B cell (primary cell): Measurements from ENCODE around the gene HDX.

Source experiments
- CTCF ChIP-seq: fragments of 200-600 bp; IDR thresholded peaks from one replicate; pipeline ENCODE4 v1.8.0; 2022; ENCODE audit warnings: antibody characterized with exemption, mild to moderate bottlenecking
- EZH2 ChIP-seq: IDR thresholded peaks from 2 replicates; pipeline ENCODE4 v1.6.1; 2012; ENCODE audit warnings: borderline replicate concordance, low read depth, mild to moderate bottlenecking, moderate library complexity, low read length; ENCODE audit not compliant: insufficient read depth, poor library complexity, severe bottlenecking

DNA sequence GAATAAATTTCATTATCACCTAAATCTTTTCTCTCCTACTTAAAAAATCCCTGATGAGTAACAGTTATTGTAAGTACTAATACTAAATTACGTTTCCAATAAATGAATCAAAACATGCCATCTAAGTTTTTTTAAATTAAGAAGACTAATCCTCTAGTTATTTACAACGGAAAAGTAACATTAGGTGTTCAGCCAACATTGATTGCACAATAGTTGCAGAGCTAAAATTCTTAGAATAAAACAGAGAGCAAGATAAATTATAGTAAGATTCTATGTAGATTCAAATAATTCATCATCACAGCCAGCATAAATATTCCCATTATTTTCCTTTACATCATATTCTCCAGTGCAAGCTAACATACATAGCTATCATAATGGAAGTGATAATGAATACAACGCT, 139.2 kb downstream of the HDX start:
- no peak for TF ChIP-seq CTCF
- TF ChIP-seq EZH2: no peak
